Neural crest cell (in vitro differentiated cells): ENCODE results near the gene NRXN3. TPM values are rescaled to one million over a fixed set of nuclear protein-coding genes. Genes with fewer than 3 reads are reported as not detected.

Experiments used
- DNase-seq: peaks from one replicate; pipeline ENCODE4 v3.0.0; 2021; ENCODE audit warnings: low read depth, mixed read lengths, low spot score
- H3K27ac Mint-ChIP-seq: one replicate; pipeline ENCODE4 v1.8.0; 2021; ENCODE audit warnings: mild to moderate bottlenecking, mixed read lengths; ENCODE audit not compliant: unreplicated experiment
- H3K27me3 Mint-ChIP-seq: 2 replicates; pipeline ENCODE4 v1.8.0; 2021; ENCODE audit warnings: low read depth, mild to moderate bottlenecking, mixed read lengths
- H3K36me3 Mint-ChIP-seq: 2 replicates; pipeline ENCODE4 v1.8.0; 2021; ENCODE audit warnings: low read depth, mild to moderate bottlenecking, mixed read lengths
- H3K4me1 Mint-ChIP-seq: 2 replicates; pipeline ENCODE4 v1.8.0; 2021; ENCODE audit warnings: mixed read lengths
- H3K4me3 Mint-ChIP-seq: one replicate; pipeline ENCODE4 v1.8.0; 2021; ENCODE audit warnings: mild to moderate bottlenecking, mixed read lengths
- H3K9me3 Mint-ChIP-seq: 2 replicates; pipeline ENCODE4 v1.8.0; 2021; ENCODE audit warnings: mixed read lengths
- total RNA-seq: library from RNA; stranded (reverse); gene quantifications from 2 replicates; pipeline ENCODE4 v1.2.1, GENCODE V29; 2021
- TF ChIP-seq, protein P1 (sequence below): fragments of 200-600 bp; sonication (generic); conservative IDR thresholded peaks from 2 replicates; pipeline ENCODE4 v1.5.0; 2021; ENCODE audit warnings: antibody characterized with exemption, mild to moderate bottlenecking

NRXN3 gene
- total RNA-seq, 1 donor from 2014 or later: 2.5 TPM

DNA sequence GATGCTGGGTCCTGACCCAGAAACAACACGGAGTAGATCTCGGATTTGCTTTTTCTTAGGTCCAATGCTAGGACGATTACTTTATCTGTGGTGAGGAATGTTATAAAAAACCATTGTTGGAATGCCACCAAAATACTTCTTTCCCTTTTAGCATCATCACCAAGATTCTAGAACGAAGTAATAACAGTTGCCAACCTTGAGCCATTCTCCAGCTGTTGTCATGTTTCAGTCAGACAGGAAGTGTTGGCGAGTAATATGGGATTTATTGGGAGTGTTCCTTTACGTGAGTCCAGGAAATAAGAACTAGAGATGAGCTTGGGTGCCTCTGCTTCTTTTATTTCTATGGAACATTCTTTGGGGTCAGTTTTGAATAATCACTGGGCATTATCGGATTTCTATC is 1148.2 kb downstream of the NRXN3 start:
- DNase-seq: no peak
- H3K27me3 Mint-ChIP-seq: no peaks in the 10 kb centered on the region
- no peaks in the 10 kb centered on the region for H3K36me3 Mint-ChIP-seq
- TF ChIP-seq, protein P1, sequence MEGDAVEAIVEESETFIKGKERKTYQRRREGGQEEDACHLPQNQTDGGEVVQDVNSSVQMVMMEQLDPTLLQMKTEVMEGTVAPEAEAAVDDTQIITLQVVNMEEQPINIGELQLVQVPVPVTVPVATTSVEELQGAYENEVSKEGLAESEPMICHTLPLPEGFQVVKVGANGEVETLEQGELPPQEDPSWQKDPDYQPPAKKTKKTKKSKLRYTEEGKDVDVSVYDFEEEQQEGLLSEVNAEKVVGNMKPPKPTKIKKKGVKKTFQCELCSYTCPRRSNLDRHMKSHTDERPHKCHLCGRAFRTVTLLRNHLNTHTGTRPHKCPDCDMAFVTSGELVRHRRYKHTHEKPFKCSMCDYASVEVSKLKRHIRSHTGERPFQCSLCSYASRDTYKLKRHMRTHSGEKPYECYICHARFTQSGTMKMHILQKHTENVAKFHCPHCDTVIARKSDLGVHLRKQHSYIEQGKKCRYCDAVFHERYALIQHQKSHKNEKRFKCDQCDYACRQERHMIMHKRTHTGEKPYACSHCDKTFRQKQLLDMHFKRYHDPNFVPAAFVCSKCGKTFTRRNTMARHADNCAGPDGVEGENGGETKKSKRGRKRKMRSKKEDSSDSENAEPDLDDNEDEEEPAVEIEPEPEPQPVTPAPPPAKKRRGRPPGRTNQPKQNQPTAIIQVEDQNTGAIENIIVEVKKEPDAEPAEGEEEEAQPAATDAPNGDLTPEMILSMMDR: no peak
- no peak overlapping the region for H3K27ac Mint-ChIP-seq
- H3K4me1 Mint-ChIP-seq: peaks cover 4% of the 10 kb centered on the region
- H3K9me3 Mint-ChIP-seq: no peaks in the 10 kb centered on the region
- H3K4me3 Mint-ChIP-seq: no peak overlapping the region

DNA sequence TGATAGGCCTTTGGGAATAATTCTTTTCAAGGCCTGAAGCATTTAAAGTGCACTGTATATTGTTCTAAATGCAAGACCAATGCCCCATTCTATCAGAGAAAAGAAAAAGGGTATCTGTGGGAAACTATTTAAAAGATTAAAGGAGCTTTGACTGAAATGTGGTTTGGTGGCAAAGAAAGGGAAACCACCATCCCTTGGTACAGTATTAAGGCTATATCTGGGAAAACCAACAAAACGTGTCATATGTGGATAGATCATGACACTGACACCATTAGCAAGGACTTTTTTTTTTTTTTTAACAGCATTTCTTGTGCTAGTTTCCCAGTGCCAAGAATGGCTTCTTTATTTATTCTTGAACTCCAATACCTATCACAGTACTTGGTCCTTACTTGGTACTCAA is 1150.4 kb downstream of the NRXN3 start:
- Mint-ChIP-seq H3K4me3 (no peak overlapping the region), H3K4me1 (no peaks in the 10 kb centered on the region), H3K9me3 (no peaks in the 10 kb centered on the region), H3K27me3 (no peaks in the 10 kb centered on the region), H3K36me3 (no peaks in the 10 kb centered on the region), H3K27ac (no peak overlapping the region)
- DNase-seq: no peak
- TF ChIP-seq, protein P1: no peak

DNA sequence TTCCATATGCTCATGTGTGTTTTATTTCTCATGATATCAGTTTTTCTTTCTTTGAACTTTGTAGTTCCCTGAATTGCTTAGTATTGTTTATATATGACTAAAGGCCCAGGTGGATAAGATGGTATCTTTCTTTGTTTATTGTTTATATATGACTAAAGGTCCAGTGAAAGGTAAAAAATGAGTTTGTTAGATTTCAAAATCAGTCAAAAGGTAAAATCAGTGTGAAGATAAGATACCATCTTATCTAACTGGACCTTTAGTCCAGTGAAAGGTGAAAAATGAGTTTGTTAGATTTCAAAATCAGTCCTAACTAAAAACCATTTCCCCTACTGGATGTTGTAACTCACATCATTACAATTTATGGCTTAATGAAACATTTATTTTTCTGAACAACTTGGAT is 1150.9 kb downstream of the NRXN3 start:
- TF ChIP-seq, protein P1: no peak
- Mint-ChIP-seq H3K27ac (no peak overlapping the region), H3K4me3 (no peak overlapping the region), H3K4me1 (no peaks in the 10 kb centered on the region), H3K36me3 (no peaks in the 10 kb centered on the region), H3K27me3 (no peaks in the 10 kb centered on the region), H3K9me3 (no peaks in the 10 kb centered on the region)
- no peak for DNase-seq

DNA sequence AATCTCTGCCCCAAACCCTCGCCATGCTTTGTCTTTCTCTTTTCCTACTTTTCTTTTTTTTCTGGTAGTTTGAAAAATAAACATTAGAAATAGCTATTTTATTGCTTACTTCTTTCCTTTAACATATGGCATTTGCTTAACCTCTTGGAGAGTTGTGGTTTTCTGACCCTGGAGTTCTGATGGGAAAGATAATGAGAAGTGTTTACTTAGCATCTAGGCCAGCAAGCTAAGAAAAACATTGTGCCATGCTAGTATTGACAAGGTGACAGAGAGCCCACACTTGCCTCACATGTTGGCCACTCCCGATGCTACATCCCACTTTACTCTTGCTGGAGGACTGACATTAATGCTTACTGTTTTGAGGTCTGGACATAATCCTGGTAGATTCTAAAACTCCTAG is 1154.9 kb downstream of the NRXN3 start:
- no peak overlapping the region for H3K4me3 Mint-ChIP-seq
- no peaks in the 10 kb centered on the region for H3K27me3 Mint-ChIP-seq
- no peaks in the 10 kb centered on the region for H3K4me1 Mint-ChIP-seq
- H3K27ac Mint-ChIP-seq: no peak overlapping the region
- DNase-seq: no peak
- no peaks in the 10 kb centered on the region for H3K9me3 Mint-ChIP-seq
- TF ChIP-seq, protein P1: no peak
- no peaks in the 10 kb centered on the region for H3K36me3 Mint-ChIP-seq

DNA sequence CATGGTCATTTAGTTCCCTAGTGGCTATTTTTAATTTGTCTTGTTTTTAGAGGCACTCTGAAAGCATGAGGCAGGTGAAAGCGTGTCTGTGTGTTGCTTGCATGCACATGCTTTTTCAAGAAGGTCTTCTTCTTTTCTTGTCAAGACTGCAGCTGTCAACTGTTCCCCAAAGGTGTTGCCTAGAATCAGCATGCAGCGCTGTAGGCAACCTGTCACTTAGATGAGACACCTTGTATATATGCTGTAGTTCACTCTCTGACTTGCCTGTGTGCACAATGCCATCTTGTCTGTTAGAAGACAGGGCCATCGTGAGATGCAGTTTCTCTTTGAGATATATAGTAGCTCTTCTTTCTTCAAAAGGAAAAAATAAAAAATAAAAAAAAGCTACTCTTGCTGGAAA is 1155.4 kb downstream of the NRXN3 start:
- no peaks in the 10 kb centered on the region for H3K9me3 Mint-ChIP-seq
- no peaks in the 10 kb centered on the region for H3K36me3 Mint-ChIP-seq
- no peaks in the 10 kb centered on the region for H3K4me1 Mint-ChIP-seq
- no peak overlapping the region for H3K27ac Mint-ChIP-seq
- no peaks in the 10 kb centered on the region for H3K27me3 Mint-ChIP-seq
- H3K4me3 Mint-ChIP-seq: no peak overlapping the region
- TF ChIP-seq, protein P1: no peak
- DNase-seq: no peak

DNA sequence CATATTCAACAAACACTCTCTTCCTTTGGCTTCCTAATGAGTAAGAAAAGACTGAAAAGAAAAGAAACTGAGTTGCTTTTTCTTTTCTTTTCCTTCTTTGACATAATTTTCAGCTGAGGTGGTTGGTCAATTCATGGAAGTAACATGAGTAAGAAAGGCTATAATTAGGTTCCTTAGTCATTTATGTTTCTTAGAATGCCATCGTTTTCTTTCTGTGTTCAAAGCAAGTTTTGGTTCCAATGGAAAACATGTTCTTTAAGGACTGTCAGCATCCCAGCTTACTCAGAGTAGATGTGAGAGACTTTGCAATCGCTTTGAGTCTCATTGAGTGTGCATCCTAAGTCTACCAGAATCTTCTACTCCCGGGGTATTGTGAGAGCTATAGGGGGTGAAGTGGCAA is 1158.7 kb downstream of the NRXN3 start:
- no peaks in the 10 kb centered on the region for H3K27me3 Mint-ChIP-seq
- TF ChIP-seq, protein P1: no peak
- no peaks in the 10 kb centered on the region for H3K36me3 Mint-ChIP-seq
- no peaks in the 10 kb centered on the region for H3K9me3 Mint-ChIP-seq
- H3K4me1 Mint-ChIP-seq: peaks cover 17% of the 10 kb centered on the region
- DNase-seq: no peak
- H3K4me3 Mint-ChIP-seq: no peak overlapping the region
- no peak overlapping the region for H3K27ac Mint-ChIP-seq
